ENCODE measurements around the gene AQP5. TPM values are rescaled to one million over a fixed set of nuclear protein-coding genes. Genes with fewer than 3 reads are reported as not detected.

The AQP5 gene
- total and polyA plus RNA-seq, 2 of the 8 experiments (the other 6 are each of a cell fraction or from before 2014, with no cell fraction given): 2.5 to 3.2 TPM

DNA sequence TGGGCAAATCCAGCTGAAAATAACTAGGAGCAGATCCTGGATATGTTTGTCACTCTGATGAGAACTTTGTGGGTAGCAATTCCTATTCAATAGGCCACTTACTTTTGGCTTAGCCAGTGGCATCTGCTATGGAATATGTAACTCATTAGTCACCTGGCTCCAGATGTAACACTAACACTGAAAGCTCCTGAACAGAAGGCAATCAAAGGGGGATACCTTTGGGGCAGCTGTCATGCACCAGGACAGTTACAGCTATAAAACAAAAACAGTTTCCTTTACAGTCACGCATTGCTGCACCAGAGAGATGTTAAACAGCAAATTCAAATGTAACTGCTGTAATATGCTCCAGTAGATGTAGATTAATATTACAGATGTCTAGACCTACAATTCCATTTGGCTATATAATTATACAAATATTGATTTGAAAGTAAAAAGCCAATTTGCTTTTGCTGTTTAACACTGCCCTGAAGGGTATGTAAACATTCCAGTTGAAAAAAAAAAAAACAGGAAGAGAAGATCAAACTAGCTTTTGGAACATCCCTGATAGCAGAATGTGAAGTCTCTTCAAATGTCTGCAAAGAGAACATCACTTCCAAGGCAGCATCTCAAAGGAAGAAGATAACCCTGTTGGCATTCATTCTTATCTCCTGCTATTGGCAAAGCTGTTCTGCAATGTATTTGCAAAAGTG, 45.2 kb downstream of the AQP5 start (continued):
- TF ChIP-seq, protein P1, sequence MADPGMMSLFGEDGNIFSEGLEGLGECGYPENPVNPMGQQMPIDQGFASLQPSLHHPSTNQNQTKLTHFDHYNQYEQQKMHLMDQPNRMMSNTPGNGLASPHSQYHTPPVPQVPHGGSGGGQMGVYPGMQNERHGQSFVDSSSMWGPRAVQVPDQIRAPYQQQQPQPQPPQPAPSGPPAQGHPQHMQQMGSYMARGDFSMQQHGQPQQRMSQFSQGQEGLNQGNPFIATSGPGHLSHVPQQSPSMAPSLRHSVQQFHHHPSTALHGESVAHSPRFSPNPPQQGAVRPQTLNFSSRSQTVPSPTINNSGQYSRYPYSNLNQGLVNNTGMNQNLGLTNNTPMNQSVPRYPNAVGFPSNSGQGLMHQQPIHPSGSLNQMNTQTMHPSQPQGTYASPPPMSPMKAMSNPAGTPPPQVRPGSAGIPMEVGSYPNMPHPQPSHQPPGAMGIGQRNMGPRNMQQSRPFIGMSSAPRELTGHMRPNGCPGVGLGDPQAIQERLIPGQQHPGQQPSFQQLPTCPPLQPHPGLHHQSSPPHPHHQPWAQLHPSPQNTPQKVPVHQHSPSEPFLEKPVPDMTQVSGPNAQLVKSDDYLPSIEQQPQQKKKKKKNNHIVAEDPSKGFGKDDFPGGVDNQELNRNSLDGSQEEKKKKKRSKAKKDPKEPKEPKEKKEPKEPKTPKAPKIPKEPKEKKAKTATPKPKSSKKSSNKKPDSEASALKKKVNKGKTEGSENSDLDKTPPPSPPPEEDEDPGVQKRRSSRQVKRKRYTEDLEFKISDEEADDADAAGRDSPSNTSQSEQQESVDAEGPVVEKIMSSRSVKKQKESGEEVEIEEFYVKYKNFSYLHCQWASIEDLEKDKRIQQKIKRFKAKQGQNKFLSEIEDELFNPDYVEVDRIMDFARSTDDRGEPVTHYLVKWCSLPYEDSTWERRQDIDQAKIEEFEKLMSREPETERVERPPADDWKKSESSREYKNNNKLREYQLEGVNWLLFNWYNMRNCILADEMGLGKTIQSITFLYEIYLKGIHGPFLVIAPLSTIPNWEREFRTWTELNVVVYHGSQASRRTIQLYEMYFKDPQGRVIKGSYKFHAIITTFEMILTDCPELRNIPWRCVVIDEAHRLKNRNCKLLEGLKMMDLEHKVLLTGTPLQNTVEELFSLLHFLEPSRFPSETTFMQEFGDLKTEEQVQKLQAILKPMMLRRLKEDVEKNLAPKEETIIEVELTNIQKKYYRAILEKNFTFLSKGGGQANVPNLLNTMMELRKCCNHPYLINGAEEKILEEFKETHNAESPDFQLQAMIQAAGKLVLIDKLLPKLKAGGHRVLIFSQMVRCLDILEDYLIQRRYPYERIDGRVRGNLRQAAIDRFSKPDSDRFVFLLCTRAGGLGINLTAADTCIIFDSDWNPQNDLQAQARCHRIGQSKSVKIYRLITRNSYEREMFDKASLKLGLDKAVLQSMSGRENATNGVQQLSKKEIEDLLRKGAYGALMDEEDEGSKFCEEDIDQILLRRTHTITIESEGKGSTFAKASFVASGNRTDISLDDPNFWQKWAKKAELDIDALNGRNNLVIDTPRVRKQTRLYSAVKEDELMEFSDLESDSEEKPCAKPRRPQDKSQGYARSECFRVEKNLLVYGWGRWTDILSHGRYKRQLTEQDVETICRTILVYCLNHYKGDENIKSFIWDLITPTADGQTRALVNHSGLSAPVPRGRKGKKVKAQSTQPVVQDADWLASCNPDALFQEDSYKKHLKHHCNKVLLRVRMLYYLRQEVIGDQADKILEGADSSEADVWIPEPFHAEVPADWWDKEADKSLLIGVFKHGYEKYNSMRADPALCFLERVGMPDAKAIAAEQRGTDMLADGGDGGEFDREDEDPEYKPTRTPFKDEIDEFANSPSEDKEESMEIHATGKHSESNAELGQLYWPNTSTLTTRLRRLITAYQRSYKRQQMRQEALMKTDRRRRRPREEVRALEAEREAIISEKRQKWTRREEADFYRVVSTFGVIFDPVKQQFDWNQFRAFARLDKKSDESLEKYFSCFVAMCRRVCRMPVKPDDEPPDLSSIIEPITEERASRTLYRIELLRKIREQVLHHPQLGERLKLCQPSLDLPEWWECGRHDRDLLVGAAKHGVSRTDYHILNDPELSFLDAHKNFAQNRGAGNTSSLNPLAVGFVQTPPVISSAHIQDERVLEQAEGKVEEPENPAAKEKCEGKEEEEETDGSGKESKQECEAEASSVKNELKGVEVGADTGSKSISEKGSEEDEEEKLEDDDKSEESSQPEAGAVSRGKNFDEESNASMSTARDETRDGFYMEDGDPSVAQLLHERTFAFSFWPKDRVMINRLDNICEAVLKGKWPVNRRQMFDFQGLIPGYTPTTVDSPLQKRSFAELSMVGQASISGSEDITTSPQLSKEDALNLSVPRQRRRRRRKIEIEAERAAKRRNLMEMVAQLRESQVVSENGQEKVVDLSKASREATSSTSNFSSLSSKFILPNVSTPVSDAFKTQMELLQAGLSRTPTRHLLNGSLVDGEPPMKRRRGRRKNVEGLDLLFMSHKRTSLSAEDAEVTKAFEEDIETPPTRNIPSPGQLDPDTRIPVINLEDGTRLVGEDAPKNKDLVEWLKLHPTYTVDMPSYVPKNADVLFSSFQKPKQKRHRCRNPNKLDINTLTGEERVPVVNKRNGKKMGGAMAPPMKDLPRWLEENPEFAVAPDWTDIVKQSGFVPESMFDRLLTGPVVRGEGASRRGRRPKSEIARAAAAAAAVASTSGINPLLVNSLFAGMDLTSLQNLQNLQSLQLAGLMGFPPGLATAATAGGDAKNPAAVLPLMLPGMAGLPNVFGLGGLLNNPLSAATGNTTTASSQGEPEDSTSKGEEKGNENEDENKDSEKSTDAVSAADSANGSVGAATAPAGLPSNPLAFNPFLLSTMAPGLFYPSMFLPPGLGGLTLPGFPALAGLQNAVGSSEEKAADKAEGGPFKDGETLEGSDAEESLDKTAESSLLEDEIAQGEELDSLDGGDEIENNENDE (IDR thresholded peaks at IDR 0.05; ENCODE audit: insufficient replicate concordance, low read length): no peak
- TF ChIP-seq CREB1 (IDR thresholded peaks at IDR 0.05) (no peak), EP300 (IDR thresholded peaks at IDR 0.05; ENCODE audit: borderline replicate concordance in 1 of 2, low read depth in 2 of 2, low read length in 2 of 2) (no peak), RAD21 (IDR thresholded peaks at IDR 0.05 in 1 of 2, conservative IDR thresholded peaks at IDR 0.05 in 1 of 2; ENCODE audit: low read depth in 2 of 2, low read length in 2 of 2) (no peak), SIRT6 (IDR thresholded peaks at IDR 0.05; ENCODE audit: low read length) (no peak), CBX8 (IDR thresholded peaks at IDR 0.05; ENCODE audit: borderline replicate concordance, low read depth, low read length) (no peak), SIN3A (conservative IDR thresholded peaks at IDR 0.05 in 1 of 2, IDR thresholded peaks at IDR 0.05 in 1 of 2; ENCODE audit: low read depth in 1 of 2, low read length in 2 of 2) (no peak), RXRA (IDR thresholded peaks at IDR 0.05; ENCODE audit: insufficient read depth, low read depth, low read length) (no peak)

All from H1 (cell line).